WTC11 (cell line): ENCODE data around the gene GPR183. TPM values are rescaled to one million over a fixed set of nuclear protein-coding genes. Genes with fewer than 3 reads are reported as not detected.

Source experiments
- ATAC-seq: fragments of 200-7000 bp; cut with Tn5 transposase; 2 replicates; pipeline ENCODE4 v1.10.0; 2021; ENCODE audit warnings: mild to moderate bottlenecking, moderate library complexity
- CTCF ChIA-PET: fragments of 300-600 bp; sonication (Branson Sonifier 250); formaldehyde crosslinking; loops from one replicate; lab custom pipeline; 2021; ENCODE audit warnings: antibody characterized with exemption; lab: Charles Lee
- POLR2A ChIA-PET: fragments of 350-600 bp; sonication (Branson Sonifier 250); formaldehyde crosslinking; loops from one replicate; lab custom pipeline; 2021; ENCODE audit warnings: antibody characterized with exemption; lab: Charles Lee
- DNase-seq: peaks from one replicate; pipeline ENCODE4 v3.0.0; 2021; ENCODE audit warnings: low spot score
- H3K27ac Mint-ChIP-seq: 2 replicates; pipeline ENCODE4 v1.8.0; 2021; ENCODE audit warnings: mixed read lengths
- H3K27me3 Mint-ChIP-seq: 2 replicates; pipeline ENCODE4 v1.8.0; 2021; ENCODE audit warnings: low read depth, mild to moderate bottlenecking, moderate library complexity, mixed read lengths
- H3K36me3 Mint-ChIP-seq: 2 replicates; pipeline ENCODE4 v1.8.0; 2021; ENCODE audit warnings: mixed read lengths
- H3K4me1 Mint-ChIP-seq: 2 replicates; pipeline ENCODE4 v1.8.0; 2022; ENCODE audit warnings: mixed read lengths
- H3K4me3 Mint-ChIP-seq: 2 replicates; pipeline ENCODE4 v1.8.0; 2021; ENCODE audit warnings: mild to moderate bottlenecking, moderate library complexity, mixed read lengths
- H3K9me3 Mint-ChIP-seq: 2 replicates; pipeline ENCODE4 v1.8.0; 2021; ENCODE audit warnings: mixed read lengths
- CBFB ChIP-seq: sonication (generic); formaldehyde crosslinking; IDR thresholded peaks from 2 replicates; pipeline ENCODE4 v1.8.1; 2022; ENCODE audit warnings: mild to moderate bottlenecking, low read depth, missing genetic modification reagents
- E2F1 ChIP-seq: sonication (generic); formaldehyde crosslinking; IDR thresholded peaks from 2 replicates; pipeline ENCODE4 v1.8.0; 2022; ENCODE audit warnings: mild to moderate bottlenecking, missing genetic modification reagents
- FOXJ3 ChIP-seq: sonication (generic); formaldehyde crosslinking; IDR thresholded peaks from 2 replicates; pipeline ENCODE4 v1.9.0; 2021; ENCODE audit warnings: missing genetic modification reagents, mild to moderate bottlenecking, borderline replicate concordance
- GRHL2 ChIP-seq: fragments of 250-450 bp; sonication (Bioruptor Pico); IDR thresholded peaks from 2 replicates; pipeline ENCODE4 v1.8.0; 2022; ENCODE audit warnings: mild to moderate bottlenecking, moderate library complexity; ENCODE audit not compliant: insufficient replicate concordance, severe bottlenecking
- SMAD3 ChIP-seq: sonication (generic); formaldehyde crosslinking; IDR thresholded peaks from 2 replicates; pipeline ENCODE4 v1.8.0; 2022; ENCODE audit warnings: missing genetic modification reagents, mild to moderate bottlenecking, borderline replicate concordance
- SOX15 ChIP-seq: fragments of 250-450 bp; sonication (Bioruptor Pico); IDR thresholded peaks from 2 replicates; pipeline ENCODE4 v1.9.0; 2021; ENCODE audit warnings: mild to moderate bottlenecking
- SP1 ChIP-seq: sonication (generic); formaldehyde crosslinking; conservative IDR thresholded peaks from 2 replicates; pipeline ENCODE4 v1.8.1; 2022; ENCODE audit warnings: missing genetic modification reagents
- ZNF121 ChIP-seq: sonication (generic); formaldehyde crosslinking; IDR thresholded peaks from 2 replicates; pipeline ENCODE4 v1.8.0; 2023; ENCODE audit warnings: missing genetic modification reagents
- ZSCAN18 ChIP-seq: fragments of 250-450 bp; sonication (Bioruptor Pico); IDR thresholded peaks from 2 replicates; pipeline ENCODE4 v2.1.2; 2022; ENCODE audit warnings: mild to moderate bottlenecking, moderate library complexity
- total RNA-seq: library from RNA; stranded (reverse); gene quantifications from 3 replicates; pipeline ENCODE4 v1.2.3, GENCODE V29; 2021
- TF ChIP-seq, protein P1 (sequence below): fragments of 250-450 bp; sonication (Bioruptor Pico); IDR thresholded peaks from 2 replicates; pipeline ENCODE4 v1.8.0; 2021; ENCODE audit warnings: mild to moderate bottlenecking
- TF ChIP-seq, protein P2 (sequence below): sonication (generic); formaldehyde crosslinking; IDR thresholded peaks from 2 replicates; pipeline ENCODE4 v1.8.1; 2022; ENCODE audit warnings: low read depth, missing genetic modification reagents, borderline replicate concordance
- TF ChIP-seq, protein P3 (sequence below): sonication (generic); formaldehyde crosslinking; IDR thresholded peaks from 2 replicates; pipeline ENCODE4 v1.8.0; 2022; ENCODE audit warnings: missing genetic modification reagents
- TF ChIP-seq, protein P4 (sequence below): sonication (generic); formaldehyde crosslinking; conservative IDR thresholded peaks from 2 replicates; pipeline ENCODE4 v1.8.1; 2022; ENCODE audit warnings: mild to moderate bottlenecking, missing genetic modification reagents
- TF ChIP-seq, protein P5 (sequence below): sonication (generic); formaldehyde crosslinking; IDR thresholded peaks from 2 replicates; pipeline ENCODE4 v1.8.1; 2023; ENCODE audit warnings: mild to moderate bottlenecking, missing genetic modification reagents

The GPR183 gene
- total RNA-seq, 1 experiment from 2014 or later: 0.13 TPM

- TF ChIP-seq SMAD3 (no peak), GRHL2 (CRISPR knock-in tag) (no peak)
- TF ChIP-seq, protein P1, sequence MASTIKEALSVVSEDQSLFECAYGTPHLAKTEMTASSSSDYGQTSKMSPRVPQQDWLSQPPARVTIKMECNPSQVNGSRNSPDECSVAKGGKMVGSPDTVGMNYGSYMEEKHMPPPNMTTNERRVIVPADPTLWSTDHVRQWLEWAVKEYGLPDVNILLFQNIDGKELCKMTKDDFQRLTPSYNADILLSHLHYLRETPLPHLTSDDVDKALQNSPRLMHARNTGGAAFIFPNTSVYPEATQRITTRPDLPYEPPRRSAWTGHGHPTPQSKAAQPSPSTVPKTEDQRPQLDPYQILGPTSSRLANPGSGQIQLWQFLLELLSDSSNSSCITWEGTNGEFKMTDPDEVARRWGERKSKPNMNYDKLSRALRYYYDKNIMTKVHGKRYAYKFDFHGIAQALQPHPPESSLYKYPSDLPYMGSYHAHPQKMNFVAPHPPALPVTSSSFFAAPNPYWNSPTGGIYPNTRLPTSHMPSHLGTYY (CRISPR knock-in tag): no peak
These were observed 15.3 kb upstream of the GPR183 start (continued) for GRCh38 chr13:99322297-99323103.

DNA sequence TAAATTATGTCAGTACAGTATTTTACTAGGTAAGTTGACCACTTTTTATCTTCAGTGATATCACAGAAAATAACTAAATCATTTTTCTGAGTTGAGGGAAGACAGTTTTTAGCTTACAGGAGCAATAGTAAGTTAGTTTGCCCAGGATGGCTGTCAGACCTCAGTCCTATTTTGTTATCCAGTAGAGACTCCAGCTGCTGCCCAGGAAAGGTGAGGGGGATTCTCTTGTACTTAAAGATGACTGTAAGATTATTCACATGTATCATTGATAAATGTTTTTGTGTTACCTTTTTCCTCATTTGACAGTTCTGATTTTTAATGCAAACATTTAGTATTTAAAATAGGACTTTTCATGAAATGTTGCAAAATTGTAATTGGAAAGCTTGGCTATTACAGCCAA, 14.5 kb upstream of the GPR183 start:
- TF ChIP-seq, protein P2, sequence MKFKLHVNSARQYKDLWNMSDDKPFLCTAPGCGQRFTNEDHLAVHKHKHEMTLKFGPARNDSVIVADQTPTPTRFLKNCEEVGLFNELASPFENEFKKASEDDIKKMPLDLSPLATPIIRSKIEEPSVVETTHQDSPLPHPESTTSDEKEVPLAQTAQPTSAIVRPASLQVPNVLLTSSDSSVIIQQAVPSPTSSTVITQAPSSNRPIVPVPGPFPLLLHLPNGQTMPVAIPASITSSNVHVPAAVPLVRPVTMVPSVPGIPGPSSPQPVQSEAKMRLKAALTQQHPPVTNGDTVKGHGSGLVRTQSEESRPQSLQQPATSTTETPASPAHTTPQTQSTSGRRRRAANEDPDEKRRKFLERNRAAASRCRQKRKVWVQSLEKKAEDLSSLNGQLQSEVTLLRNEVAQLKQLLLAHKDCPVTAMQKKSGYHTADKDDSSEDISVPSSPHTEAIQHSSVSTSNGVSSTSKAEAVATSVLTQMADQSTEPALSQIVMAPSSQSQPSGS: no peak
- TF ChIP-seq FOXJ3 (CRISPR knock-in tag): no peak
- TF ChIP-seq, protein P3, sequence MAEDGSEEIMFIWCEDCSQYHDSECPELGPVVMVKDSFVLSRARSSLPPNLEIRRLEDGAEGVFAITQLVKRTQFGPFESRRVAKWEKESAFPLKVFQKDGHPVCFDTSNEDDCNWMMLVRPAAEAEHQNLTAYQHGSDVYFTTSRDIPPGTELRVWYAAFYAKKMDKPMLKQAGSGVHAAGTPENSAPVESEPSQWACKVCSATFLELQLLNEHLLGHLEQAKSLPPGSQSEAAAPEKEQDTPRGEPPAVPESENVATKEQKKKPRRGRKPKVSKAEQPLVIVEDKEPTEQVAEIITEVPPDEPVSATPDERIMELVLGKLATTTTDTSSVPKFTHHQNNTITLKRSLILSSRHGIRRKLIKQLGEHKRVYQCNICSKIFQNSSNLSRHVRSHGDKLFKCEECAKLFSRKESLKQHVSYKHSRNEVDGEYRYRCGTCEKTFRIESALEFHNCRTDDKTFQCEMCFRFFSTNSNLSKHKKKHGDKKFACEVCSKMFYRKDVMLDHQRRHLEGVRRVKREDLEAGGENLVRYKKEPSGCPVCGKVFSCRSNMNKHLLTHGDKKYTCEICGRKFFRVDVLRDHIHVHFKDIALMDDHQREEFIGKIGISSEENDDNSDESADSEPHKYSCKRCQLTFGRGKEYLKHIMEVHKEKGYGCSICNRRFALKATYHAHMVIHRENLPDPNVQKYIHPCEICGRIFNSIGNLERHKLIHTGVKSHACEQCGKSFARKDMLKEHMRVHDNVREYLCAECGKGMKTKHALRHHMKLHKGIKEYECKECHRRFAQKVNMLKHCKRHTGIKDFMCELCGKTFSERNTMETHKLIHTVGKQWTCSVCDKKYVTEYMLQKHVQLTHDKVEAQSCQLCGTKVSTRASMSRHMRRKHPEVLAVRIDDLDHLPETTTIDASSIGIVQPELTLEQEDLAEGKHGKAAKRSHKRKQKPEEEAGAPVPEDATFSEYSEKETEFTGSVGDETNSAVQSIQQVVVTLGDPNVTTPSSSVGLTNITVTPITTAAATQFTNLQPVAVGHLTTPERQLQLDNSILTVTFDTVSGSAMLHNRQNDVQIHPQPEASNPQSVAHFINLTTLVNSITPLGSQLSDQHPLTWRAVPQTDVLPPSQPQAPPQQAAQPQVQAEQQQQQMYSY (CRISPR knock-in tag): no peak
- TF ChIP-seq, all 79 proteins: peak for 0
- no peak for DNase-seq
- no peaks in the 10 kb centered on the region for H3K9me3 Mint-ChIP-seq
- CTCF ChIA-PET: no interaction called here
- no peak for ATAC-seq
- no peak overlapping the region for H3K27ac Mint-ChIP-seq
- peaks cover 11% of the 10 kb centered on the region; the same call in 1 of the 2 replicates for H3K36me3 Mint-ChIP-seq
- POLR2A ChIA-PET: no interaction called here
- H3K4me3 Mint-ChIP-seq: no peak overlapping the region
- no peaks in the 10 kb centered on the region for H3K4me1 Mint-ChIP-seq
- no peaks in the 10 kb centered on the region for H3K27me3 Mint-ChIP-seq

DNA sequence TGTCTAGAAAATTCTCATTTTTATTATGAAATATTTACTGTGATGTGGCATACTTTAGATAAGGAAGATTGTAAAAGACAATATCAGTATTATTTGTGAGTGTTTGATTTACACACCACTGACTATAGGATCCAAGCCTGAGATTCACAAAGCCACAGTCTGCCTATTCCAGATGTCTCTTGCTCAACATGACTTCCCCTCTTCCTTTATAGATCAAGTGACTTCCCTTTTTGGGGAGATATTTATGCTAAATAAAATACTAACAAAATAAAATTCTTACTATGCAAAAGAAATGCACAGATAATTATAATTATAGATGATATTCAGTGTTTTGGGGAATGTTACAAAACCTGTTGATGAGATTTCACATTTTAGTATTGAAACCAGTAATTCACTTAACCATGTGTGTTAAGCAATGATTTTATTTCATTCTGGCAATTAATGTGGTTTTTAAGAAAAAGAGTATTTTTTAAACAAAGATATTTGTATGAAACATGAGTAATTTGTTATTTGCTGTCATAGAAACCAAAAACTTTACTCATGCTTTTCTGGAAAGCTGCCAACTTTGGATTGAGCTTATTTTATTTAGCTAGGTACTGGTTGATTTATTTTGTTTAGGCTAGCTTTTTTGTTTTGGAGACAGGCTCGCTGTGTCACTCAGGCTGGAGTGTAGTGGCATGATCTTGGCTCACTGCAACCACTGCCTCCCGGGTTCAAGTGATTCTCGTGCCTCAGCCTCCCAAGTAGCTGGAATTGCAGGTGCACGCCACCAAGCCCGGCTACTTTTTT, 13.7 kb upstream of the GPR183 start:
- Mint-ChIP-seq H3K9me3 (no peaks in the 10 kb centered on the region), H3K4me1 (no peaks in the 10 kb centered on the region), H3K27ac (no peak overlapping the region), H3K27me3 (no peaks in the 10 kb centered on the region), H3K4me3 (no peak overlapping the region), H3K36me3 (peaks cover 16% of the 10 kb centered on the region; the same call in 1 of the 2 replicates)
- ATAC-seq: no peak
- no peak for DNase-seq
- ChIA-PET CTCF (no interaction called here), POLR2A (no interaction called here)
- TF ChIP-seq E2F1 (CRISPR knock-in tag) (no peak), ZNF121 (CRISPR knock-in tag) (no peak), SP1 (no peak), ZSCAN18 (CRISPR knock-in tag) (no peak), CBFB (CRISPR knock-in tag) (no peak), SOX15 (CRISPR knock-in tag) (no peak)
- TF ChIP-seq, protein P4, sequence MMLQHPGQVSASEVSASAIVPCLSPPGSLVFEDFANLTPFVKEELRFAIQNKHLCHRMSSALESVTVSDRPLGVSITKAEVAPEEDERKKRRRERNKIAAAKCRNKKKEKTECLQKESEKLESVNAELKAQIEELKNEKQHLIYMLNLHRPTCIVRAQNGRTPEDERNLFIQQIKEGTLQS (CRISPR knock-in tag): no peak
- TF ChIP-seq, protein P1 (CRISPR knock-in tag): no peak
- TF ChIP-seq, protein P5, sequence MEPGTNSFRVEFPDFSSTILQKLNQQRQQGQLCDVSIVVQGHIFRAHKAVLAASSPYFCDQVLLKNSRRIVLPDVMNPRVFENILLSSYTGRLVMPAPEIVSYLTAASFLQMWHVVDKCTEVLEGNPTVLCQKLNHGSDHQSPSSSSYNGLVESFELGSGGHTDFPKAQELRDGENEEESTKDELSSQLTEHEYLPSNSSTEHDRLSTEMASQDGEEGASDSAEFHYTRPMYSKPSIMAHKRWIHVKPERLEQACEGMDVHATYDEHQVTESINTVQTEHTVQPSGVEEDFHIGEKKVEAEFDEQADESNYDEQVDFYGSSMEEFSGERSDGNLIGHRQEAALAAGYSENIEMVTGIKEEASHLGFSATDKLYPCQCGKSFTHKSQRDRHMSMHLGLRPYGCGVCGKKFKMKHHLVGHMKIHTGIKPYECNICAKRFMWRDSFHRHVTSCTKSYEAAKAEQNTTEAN (CRISPR knock-in tag): no peak
